Activated gamma-delta T cell (primary cell): ENCODE measurements around the gene ZNF746.

Experiments
- DNase-seq: peaks from one replicate; lab custom pipeline; 2025; lab: John Stamatoyannopoulos, UW

Gene ZNF746

GRCh38 chr7:149427893-149428292, 69.7 kb downstream of the ZNF746 start:
- no peak for DNase-seq

DNA sequence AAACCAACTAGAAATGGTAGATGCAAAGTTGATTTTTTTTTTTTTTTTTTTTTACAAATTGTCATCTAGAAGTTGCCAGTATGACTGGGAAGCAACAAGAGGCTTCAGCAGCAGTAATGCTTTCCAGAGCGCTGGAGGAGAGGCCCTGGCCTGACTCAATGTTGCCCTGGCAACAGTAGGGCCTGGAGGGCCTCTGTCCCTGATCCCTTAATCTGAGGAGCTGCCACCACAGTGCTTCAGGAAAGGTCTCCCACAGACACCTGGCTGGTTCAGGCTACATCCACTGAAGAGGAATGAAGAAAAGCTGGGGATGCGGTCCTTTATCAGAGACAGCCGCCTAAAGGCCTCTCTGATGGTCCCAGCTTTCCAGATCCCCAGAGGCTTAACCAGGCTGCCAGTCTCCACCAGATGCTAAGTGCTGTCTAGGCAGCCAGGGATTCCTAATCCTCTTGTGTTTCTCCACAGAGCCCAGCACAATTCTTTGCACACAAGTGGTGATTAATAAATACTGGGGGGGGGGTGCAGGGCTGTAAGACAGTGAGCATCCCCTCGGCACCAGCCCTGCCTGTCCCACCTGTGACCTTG, 70.4 kb downstream of the ZNF746 start:
- no peak for DNase-seq

DNA sequence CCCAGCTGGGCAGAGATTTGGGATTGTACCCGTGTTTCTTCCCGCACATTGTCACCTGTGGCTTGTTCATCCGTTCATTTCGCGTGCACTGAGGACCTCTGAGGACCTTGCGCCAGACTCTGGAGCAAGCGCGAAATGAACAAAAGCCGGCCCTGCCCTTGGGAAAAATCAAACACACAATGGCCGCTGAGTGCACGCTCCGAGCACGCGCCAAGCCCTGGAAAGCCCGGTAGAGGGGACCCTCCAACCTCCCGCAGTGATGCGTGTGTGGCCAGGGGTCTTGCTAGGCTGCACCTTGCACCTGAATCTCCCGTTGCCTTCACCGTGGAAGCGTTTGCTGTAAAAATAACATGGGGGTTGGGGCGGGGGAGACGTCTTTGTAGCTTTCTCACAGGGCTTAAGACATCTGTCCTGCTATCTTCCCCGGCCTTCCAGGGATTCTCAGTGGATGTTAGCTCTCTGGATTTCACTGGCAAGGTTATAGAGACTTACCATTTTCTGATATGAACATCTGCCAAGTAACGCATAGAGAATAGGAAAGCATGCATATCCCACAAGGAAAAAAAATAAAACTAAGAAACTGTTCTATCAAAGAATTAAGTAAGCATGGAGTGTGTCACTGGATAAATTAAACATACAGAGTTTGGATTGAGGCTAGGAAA, 74.0 kb downstream of the ZNF746 start:
- DNase-seq, result no peak

GRCh38 chr7:149422914-149423301, 74.7 kb downstream of the ZNF746 start:
- no peak for DNase-seq
